GM12872 (cell line): ENCODE measurements around the gene POP5.

ENCODE experiments used
- TF ChIP-seq, protein P1 (sequence below): IDR thresholded peaks from 3 replicates; pipeline ENCODE4 v1.5.1; 2011; ENCODE audit warnings: low read depth, mild to moderate bottlenecking, low read length, moderate library complexity; ENCODE audit not compliant: insufficient read depth

POP5 gene

DNA sequence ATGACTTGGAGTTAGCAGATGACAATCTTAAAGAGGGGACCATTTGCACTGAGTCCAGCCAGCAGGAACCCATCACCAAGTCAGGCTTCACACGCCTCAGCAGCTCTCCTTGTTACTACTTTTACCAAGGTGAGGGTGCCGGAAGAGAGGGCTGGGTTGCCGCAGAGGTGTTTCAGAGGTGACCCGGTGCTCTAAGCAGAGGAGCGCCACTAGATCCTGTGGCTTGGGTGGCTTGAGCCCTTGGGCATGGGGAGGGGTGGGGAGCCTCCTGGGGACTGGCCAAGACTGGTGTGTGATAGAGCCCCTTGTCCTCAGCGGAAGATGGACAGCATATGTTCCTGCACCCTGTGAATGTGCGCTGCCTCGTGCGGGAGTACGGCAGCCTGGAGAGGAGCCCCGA, 17.7 kb downstream of the POP5 start:
- TF ChIP-seq, protein P1, sequence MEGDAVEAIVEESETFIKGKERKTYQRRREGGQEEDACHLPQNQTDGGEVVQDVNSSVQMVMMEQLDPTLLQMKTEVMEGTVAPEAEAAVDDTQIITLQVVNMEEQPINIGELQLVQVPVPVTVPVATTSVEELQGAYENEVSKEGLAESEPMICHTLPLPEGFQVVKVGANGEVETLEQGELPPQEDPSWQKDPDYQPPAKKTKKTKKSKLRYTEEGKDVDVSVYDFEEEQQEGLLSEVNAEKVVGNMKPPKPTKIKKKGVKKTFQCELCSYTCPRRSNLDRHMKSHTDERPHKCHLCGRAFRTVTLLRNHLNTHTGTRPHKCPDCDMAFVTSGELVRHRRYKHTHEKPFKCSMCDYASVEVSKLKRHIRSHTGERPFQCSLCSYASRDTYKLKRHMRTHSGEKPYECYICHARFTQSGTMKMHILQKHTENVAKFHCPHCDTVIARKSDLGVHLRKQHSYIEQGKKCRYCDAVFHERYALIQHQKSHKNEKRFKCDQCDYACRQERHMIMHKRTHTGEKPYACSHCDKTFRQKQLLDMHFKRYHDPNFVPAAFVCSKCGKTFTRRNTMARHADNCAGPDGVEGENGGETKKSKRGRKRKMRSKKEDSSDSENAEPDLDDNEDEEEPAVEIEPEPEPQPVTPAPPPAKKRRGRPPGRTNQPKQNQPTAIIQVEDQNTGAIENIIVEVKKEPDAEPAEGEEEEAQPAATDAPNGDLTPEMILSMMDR, result no peak

DNA sequence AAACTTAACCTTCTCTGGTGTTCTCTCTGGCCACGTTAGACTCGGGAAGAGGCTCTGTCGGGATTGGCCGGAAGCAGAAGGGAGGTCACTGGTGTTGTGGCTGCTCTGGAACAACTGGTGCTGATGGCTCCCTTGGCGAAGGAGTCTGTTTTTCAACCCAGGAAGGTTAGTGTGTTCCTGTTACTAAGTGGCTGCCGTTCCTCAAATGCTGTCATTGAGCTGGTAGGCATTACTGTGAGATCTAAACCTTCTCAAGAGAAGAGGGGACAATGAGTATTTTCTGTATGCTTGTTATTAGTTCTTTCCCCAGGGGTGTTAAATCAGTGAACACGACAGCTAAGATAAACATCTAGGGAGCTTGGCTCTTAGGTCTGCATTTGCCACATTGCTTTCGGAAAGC, 18.3 kb downstream of the POP5 start:
- TF ChIP-seq, protein P1, result no peak

DNA sequence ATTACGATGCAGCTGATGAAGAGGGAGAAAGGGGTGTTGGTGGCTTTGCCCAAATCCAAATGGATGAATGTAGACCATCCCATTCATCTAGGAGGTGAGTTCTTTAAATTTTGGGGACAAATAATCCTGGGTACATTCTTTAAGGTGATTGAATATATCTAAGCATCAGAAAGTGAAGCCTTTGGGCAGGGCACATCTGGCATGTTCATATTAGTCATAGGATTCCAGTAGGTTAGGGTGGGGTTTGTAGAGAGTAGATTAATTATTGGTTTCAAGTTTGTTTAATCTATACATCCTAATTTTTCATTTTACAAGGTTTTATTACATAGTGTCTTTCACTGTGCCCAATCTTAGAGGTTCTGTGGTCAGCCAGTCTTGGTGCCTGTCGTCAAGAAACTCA, 23.6 kb downstream of the POP5 start:
- TF ChIP-seq, protein P1, result no peak

DNA sequence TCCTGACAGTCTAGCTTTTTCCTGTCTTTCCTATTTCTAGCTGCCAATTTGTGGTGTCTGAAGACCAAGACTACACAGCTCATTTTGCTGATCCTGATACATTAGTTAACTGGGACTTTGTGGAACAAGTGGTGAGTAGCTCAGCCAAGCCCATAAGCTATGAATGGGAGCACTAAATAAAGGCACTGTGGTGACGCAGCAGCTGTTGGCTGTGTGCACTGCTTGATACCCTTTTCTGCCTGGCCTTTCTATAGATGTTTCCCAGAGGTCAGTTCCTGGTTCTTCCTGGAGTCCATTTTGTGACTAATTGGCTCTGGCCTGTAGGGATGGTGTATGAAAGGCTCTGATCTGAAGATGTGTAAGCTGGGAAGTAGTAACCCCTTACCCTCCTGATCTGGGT, 26.5 kb downstream of the POP5 start:
- TF ChIP-seq, protein P1, result no peak

DNA sequence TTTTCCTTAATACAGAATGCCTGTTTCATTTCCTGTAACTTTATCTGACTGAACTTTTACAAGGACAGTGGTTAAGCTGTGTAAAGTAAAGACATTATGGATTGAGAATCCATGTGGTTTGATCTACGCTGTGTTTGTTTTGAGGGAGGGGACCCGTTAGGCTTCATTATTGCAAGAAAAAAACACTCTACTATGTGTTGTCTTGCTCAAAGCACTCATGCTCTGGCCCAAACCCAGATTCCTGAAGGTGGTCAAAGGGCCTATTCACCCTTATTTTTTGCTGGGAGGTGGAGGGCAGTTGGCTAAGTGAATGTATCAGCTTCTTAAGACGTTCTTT, 35.2 kb downstream of the POP5 start:
- TF ChIP-seq, protein P1, result no peak

DNA sequence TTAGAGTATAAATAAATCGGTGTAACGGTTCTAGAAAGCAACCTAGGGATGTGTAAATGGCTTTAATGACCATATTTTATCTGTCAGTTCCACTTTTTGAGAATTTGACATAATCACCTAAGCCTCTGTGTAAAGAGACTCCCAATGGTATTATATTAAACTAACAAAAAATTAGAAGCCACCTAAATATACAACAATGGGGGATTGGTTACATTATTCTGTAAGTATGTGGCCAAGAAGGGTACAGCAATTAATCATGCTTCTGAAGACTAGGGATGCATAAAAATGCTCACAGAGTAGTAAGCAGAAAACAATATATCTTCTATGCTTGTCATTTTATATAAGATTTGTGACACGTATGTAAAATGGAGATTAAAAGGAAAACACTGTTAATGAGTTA, 36.5 kb downstream of the POP5 start:
- TF ChIP-seq, protein P1, result no peak

DNA sequence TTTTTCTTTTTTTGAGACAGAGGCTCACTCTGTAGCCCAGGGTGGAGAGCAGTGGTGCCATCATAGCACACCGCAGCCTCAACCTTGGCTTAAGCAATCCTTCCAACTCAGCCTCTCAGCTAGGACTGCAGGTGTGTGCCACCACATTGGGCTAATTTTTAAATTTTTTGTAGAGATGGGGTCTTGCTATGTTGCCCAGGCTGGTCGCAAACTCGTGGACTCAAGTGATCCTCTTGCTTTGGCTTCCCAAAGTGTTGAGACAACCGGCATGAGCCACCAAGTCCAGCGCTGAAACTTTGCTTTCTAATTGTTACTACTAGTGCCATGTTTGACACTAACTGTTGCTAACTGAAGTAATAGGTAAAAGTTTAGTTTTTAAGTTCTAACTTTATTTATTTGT, 39.0 kb downstream of the POP5 start:
- TF ChIP-seq, protein P1, result no peak

DNA sequence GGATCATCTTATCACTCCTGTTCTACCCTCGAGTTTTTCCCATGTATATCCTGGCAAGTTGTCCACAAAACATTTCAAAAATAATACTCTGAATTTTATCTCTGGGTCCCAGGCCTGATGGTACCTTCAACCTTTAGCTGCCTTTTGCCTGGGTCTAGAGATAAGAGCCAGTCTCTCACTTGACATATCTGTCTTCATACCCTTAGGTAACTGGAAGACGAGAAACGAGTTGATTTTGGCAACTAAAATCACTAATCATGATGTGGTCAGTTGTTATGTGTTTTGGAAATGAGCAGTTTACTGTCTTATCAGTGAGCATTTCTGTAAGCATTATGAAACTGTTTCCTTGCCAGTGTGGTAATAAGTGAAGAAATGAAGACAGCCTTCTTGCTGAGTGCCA, 40.8 kb downstream of the POP5 start:
- TF ChIP-seq, protein P1, result no peak
